GM21381 (cell line): Measurements from ENCODE around the gene ZNF516.

Source experiments
- ATAC-seq: cut with Tn5 transposase; IDR thresholded peaks from one replicate; pipeline ENCODE4 v1.9.1; 2021; ENCODE audit warnings: mild to moderate bottlenecking, moderate library complexity; ENCODE audit not compliant: unreplicated experiment

The ZNF516 gene

GRCh38 chr18:76349067-76349715 lies 145.9 kb downstream of the ZNF516 start:
- peak; percentile 63 for ATAC-seq

- no peak for ATAC-seq
Observed at GRCh38 chr18:76348267-76349066, 146.6 kb downstream of the ZNF516 start.

GRCh38 chr18:76347341-76347740 lies 147.7 kb downstream of the ZNF516 start:
- no peak for ATAC-seq

- ATAC-seq: no peak
Observed at GRCh38 chr18:76346490-76347130, 148.4 kb downstream of the ZNF516 start.

- ATAC-seq: no peak
Observed at GRCh38 chr18:76345901-76346300, 149.1 kb downstream of the ZNF516 start.

- no peak for ATAC-seq
Observed at GRCh38 chr18:76343938-76344569, 151.0 kb downstream of the ZNF516 start.

- ATAC-seq: no peak
Observed at GRCh38 chr18:76340410-76340809, 154.6 kb downstream of the ZNF516 start.

GRCh38 chr18:76339246-76339620 lies 155.8 kb downstream of the ZNF516 start:
- no peak for ATAC-seq

- ATAC-seq: no peak
Observed at GRCh38 chr18:76338619-76339245, 156.3 kb downstream of the ZNF516 start.

GRCh38 chr18:76338088-76338487 lies 157.0 kb downstream of the ZNF516 start:
- no peak for ATAC-seq

- ATAC-seq: no peak
Observed at GRCh38 chr18:76335859-76336640, 159.0 kb downstream of the ZNF516 start.

- ATAC-seq: no peak
Observed at GRCh38 chr18:76328140-76328539, 166.9 kb downstream of the ZNF516 start.

GRCh38 chr18:76323891-76324290 lies 171.2 kb downstream of the ZNF516 start:
- no peak for ATAC-seq

GRCh38 chr18:76322686-76323085 lies 172.4 kb downstream of the ZNF516 start:
- ATAC-seq: no peak

GRCh38 chr18:76319366-76319765 lies 175.7 kb downstream of the ZNF516 start:
- ATAC-seq: no peak

GRCh38 chr18:76318607-76319006 lies 176.4 kb downstream of the ZNF516 start:
- no peak for ATAC-seq

GRCh38 chr18:76317136-76317535 lies 177.9 kb downstream of the ZNF516 start:
- no peak for ATAC-seq

- ATAC-seq: no peak
Observed at GRCh38 chr18:76315722-76316230, 179.3 kb downstream of the ZNF516 start.

- ATAC-seq: no peak
Observed at GRCh38 chr18:76314496-76314895, 180.5 kb downstream of the ZNF516 start.

GRCh38 chr18:76314015-76314414 lies 181.0 kb downstream of the ZNF516 start:
- ATAC-seq: no peak
